Fibroblast of peridontal ligament (primary cell): ENCODE measurements around the gene CUEDC1.
A peak's percentile ranks its signal among the peaks of the same experiment; 100 is the strongest.
"Not testable (repeated sequence)": the region's sequence is repeated elsewhere in the genome, so short reads cannot be mapped to it uniquely, and the experiment has no call there.

Experiments
- DNase-seq: peaks from one replicate; pipeline ENCODE4 v3.0.0-alpha.2; 2010; ENCODE audit errors: extremely low read depth

The CUEDC1 gene

GRCh38 chr17:57938061-57938502, 17.1 kb downstream of the CUEDC1 start:
- no peak for DNase-seq

GRCh38 chr17:57937492-57937891, 17.7 kb downstream of the CUEDC1 start:
- no peak for DNase-seq

GRCh38 chr17:57935833-57936807, 19.1 kb downstream of the CUEDC1 start:
- peak; percentile 82 for DNase-seq

- DNase-seq: no peak
These were observed 23.6 kb downstream of the CUEDC1 start for GRCh38 chr17:57931488-57932137.

GRCh38 chr17:57930239-57930638, 25.0 kb downstream of the CUEDC1 start:
- DNase-seq: no peak

- no peak for DNase-seq
These were observed 25.8 kb downstream of the CUEDC1 start for GRCh38 chr17:57929386-57929785.

GRCh38 chr17:57928928-57929327, 26.3 kb downstream of the CUEDC1 start:
- DNase-seq: no peak

GRCh38 chr17:57927048-57927723, 28.0 kb downstream of the CUEDC1 start:
- peak; percentile 89 for DNase-seq

- DNase-seq: no peak
These were observed 28.5 kb downstream of the CUEDC1 start for GRCh38 chr17:57926723-57927047.

GRCh38 chr17:57925361-57925990, 29.7 kb downstream of the CUEDC1 start:
- no peak for DNase-seq

- no peak for DNase-seq
These were observed 30.5 kb downstream of the CUEDC1 start for GRCh38 chr17:57924677-57925076.

- DNase-seq: no peak
These were observed 31.9 kb downstream of the CUEDC1 start for GRCh38 chr17:57923182-57923872.

GRCh38 chr17:57922745-57923144, 32.5 kb downstream of the CUEDC1 start:
- not testable (repeated sequence) for DNase-seq

GRCh38 chr17:57920916-57921703, 34.1 kb downstream of the CUEDC1 start:
- DNase-seq: peak; percentile 70

- DNase-seq: no peak
These were observed 35.3 kb downstream of the CUEDC1 start for GRCh38 chr17:57919918-57920317.

GRCh38 chr17:57918017-57918895, 37.0 kb downstream of the CUEDC1 start:
- DNase-seq: peak; percentile 58

GRCh38 chr17:57916925-57917858, 38.0 kb downstream of the CUEDC1 start:
- DNase-seq: no peak

GRCh38 chr17:57915985-57916757, 39.0 kb downstream of the CUEDC1 start:
- DNase-seq: no peak
